GM21576 (cell line): ENCODE measurements around the gene ZNF638.

Experiments
- ATAC-seq: cut with Tn5 transposase; IDR thresholded peaks from one replicate; pipeline ENCODE4 v1.9.1; 2021; ENCODE audit warnings: mild to moderate bottlenecking, moderate library complexity; ENCODE audit not compliant: unreplicated experiment

Gene ZNF638

DNA sequence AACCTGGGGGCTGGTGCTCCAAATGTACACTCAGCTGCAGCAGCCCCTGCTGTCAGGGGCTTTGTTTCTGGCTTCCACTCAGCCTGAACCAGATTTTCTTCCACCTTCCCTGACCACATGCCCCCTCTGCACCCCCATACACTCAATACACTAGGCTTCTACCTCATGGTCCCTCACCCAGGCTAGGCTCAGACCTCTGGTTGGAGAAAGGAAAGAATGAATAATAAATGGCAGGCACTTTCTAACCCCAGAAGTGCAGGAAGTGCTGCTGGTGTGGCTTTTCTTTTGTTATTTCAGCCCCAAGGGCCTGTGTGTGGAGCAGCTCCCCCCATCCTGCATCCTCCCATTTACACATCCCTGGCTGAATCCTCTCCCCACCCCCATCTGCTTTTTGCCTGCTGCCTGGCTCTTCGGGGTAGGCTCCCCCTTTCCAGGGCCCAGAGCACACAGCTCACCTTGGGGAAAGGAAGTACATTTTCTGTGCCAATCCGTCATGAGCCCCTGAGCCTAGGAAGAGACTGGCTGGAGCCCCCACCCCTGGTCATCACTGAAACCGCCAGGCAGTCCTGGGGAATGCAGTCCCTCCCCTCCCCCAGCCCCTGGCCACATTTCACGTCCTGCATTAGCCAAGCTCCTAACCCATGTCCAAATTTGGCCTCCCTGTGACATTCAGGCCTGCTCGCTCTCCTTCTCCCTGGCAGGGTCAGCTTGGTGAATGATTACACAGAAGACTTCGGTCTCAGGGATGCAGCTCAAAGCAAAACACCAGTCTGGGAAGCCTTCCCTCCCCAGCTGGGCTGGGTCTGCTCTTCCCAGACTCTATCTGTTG lies 124.4 kb downstream of the ZNF638 start:
- no peak for ATAC-seq

- ATAC-seq: no peak
These were observed 125.0 kb downstream of the ZNF638 start for GRCh38 chr2:71456617-71457016.

DNA sequence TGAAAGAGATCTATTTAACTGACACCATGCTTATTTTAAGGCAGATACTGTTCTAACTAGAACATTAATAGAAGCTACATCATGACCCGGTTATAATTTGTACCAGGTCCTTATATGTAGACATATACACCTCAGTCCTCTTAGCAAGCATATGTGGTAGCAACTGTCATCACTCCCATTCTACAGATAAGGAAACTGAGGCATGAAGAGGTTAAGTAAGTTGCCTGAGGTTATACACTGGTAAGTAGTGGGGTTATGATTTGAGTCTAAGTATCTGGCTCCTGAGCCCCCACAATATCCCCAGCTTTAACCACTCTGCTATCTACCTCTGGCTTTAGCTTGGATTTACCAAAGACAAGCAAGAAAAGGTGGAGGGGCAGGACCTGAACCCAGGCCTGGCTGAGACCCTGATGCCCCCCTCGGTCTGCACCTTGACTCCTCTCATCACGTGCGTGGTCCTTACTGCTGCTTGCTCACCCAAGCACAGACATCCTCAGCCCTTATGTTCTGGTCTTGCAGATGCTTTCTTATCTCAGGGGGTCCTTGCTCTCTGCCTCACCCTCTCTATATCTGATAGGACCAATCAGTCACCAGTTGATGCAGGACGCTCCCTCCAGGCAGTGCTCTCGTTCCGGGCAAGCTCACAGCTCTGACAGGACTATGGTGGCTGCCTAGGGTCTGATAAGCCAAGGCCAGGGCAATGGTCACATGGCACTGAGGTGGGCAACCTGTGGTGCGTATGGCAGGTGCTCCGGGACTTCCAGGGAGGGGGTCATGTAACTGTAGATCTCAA lies 125.7 kb downstream of the ZNF638 start:
- no peak for ATAC-seq

GRCh38 chr2:71457923-71458322 lies 126.3 kb downstream of the ZNF638 start:
- no peak for ATAC-seq

DNA sequence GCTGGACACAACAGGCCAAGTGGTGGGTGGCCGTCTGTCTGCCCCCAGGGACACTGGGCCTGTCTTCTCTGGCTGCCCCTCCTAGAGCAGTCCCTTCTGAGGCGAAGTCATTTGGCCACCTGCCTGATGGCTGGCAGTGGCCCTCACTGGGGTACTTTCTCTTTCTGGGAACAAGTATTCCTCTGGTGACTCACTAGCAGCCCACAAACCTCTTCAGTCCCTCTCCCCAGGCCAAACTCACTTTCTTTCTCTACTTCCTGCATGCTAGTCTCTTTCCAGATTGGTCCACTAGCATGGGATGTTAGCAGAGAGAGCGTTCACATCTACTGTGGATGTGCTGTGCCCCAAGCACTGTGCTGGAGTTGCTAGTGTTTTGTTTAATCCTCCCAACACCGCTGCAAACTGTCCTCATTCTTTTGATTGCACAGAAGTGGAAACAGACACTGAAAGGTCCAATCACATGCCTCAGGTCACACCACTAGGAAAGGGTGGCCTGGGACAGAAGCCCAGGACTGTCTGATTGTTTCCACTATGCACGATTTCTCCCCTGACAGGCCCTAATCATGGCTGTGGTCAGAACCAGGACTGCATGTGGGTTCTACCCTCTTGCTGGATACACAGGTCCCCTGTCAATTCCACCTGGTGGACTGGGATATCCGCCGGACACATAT lies 127.0 kb downstream of the ZNF638 start:
- no peak for ATAC-seq

DNA sequence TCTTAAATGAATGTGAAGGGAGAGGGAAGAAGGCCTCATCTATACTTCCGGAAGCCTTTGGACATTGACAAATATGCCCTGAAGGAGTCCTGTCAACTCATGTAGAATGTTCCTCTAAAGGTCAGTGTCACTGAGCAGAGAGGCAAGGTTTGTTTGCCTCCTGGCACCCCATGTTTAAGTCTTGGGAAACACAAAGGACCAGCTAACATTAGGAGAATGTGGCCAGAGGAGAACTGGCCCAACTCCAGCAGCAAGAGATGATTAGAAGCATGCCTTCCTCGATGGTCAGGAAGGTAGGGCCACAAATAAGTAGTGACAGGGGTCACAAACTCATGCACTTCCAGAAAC lies 127.5 kb downstream of the ZNF638 start:
- ATAC-seq: no peak

GRCh38 chr2:71460056-71460455 lies 128.5 kb downstream of the ZNF638 start:
- ATAC-seq: no peak

DNA sequence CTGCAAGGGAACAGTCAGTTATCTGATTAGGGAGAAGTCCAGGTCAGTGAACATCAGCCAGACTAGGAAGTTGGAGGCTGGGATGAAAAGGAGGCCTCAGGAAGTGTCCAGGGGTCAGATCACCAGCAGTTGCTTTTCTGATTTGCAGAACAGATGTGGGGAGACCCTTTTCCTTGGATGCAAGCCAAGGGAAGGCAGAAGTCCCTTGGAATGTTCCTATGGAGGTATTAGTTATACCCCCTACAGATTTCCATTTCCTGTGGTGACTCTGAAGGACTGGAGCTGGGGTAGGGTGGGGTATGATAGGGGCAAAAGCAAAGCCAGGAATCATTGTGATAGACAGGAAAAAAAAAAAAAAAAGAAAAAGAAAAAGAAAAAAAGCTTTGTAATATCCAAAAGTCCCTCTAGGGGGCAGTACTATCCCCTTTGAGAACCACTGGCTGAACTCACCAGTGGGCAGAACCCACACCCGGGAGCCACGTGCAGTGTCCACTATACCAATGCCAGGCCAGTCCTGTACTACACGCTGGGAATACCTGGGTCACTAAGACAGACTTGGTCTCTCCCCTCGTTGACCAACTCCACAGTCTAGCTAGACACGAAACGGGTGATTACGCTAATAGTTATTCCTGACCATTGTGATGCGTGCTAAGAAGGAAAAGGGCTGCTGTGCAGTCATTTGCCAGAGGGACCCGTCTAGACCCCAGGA lies 129.2 kb downstream of the ZNF638 start:
- no peak for ATAC-seq

- ATAC-seq: no peak
These were observed 129.7 kb downstream of the ZNF638 start for GRCh38 chr2:71461304-71461671.

- ATAC-seq: no peak
These were observed 130.5 kb downstream of the ZNF638 start for GRCh38 chr2:71462056-71462605.

GRCh38 chr2:71462641-71463341 lies 131.2 kb downstream of the ZNF638 start:
- no peak for ATAC-seq

- ATAC-seq: no peak
These were observed 131.7 kb downstream of the ZNF638 start for GRCh38 chr2:71463342-71463654.

DNA sequence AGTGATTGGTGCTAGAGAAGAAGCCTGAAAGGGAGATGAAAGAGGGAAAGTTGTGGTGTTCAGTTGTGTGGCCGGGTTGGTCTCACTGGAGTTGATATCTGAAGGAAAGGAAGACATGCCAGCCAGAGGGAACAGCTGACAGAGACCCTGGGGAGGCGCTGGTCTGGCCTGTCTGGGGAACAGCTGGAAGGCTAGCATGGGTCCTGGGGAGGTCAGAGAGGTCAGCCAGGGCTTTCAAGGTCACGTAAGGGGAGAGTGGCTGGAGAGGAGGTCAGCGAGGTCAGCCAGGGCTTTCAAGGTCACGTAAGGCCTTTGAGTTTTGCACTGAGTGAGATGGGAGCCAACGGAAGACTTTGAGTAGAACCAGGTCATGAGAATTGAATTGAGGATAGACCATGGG lies 132.8 kb downstream of the ZNF638 start:
- ATAC-seq: no peak

DNA sequence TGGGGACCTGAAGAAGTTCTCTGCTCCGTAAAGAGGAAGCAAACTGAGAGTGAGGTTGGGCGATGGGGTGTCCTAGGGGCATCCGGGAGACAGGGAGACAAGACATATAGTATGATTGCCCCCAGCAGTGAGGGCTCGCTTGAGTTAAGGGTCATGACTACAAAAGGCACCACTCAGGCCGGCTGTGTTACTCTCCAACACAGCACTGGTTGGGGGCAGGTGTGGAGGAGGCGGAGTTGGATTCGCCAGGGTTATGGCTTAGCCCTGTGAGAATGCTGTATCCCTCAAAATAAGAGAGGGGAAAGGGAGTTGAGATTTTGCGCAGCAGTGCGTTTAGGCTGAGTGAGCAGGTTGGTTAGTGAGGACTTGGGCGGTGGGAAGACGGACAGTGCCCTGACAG lies 133.8 kb downstream of the ZNF638 start:
- ATAC-seq: no peak

DNA sequence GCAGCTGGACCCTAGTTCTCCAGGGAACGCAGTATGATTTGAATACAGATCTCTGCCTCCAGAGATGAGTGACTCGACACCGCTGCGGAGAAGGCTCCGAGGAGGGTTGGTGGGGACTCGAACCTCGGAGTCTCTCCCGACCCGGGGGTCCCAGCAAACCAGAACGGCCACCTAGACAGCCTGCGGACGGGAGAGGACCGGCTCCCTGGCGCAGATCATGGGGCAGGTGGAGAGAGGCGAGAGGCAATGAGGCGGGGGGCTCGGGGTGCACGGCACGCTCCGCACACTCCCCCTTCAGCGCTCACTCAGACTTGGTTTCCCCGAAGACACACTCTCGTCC lies 134.3 kb downstream of the ZNF638 start:
- no peak for ATAC-seq

GRCh38 chr2:71466301-71467179 lies 135.0 kb downstream of the ZNF638 start:
- ATAC-seq: no peak

- no peak for ATAC-seq
These were observed 135.7 kb downstream of the ZNF638 start for GRCh38 chr2:71467180-71467815.

GRCh38 chr2:71468279-71469015 lies 136.9 kb downstream of the ZNF638 start:
- ATAC-seq: no peak
